Left ventricle myocardium inferior (tissue), 1 donor: ENCODE data around the gene SEMA4C. TPM values are rescaled to one million over a fixed set of nuclear protein-coding genes. Genes with fewer than 3 reads are reported as not detected.

Experiments
- DNase-seq: peaks from one replicate; pipeline ENCODE4 v3.0.0-alpha.2; 2020
- H3K27ac ChIP-seq: fragments of 200-600 bp; replicated peaks from 2 replicates; pipeline ENCODE4 v1.8.0; 2021
- H3K27me3 ChIP-seq: fragments of 200-600 bp; 2 replicates; pipeline ENCODE4 v1.8.0; 2021; ENCODE audit warnings: low read depth
- H3K36me3 ChIP-seq: fragments of 200-600 bp; 2 replicates; pipeline ENCODE4 v1.8.0; 2021
- H3K4me1 ChIP-seq: fragments of 200-600 bp; 2 replicates; pipeline ENCODE4 v1.8.0; 2021
- H3K4me3 ChIP-seq: fragments of 200-600 bp; 2 replicates; pipeline ENCODE4 v1.8.0; 2021; ENCODE audit warnings: mild to moderate bottlenecking, moderate library complexity
- H3K9me3 ChIP-seq: fragments of 200-600 bp; replicated peaks from 2 replicates; pipeline ENCODE4 v1.8.0; 2021
- intact Hi-C: fragments of 100-400 bp; cut with micrococcal nuclease; formaldehyde crosslinking; loops from one replicate; pipeline ENCODE4 v1.11.0; 2022
- total RNA-seq: library from RNA; stranded (reverse); fragmentation: NEBNext Ultra II Directional; extraction: Animal tissue kit (Norgen Biotek cat#: 25700); gene quantifications from one replicate; pipeline ENCODE4 v1.2.1, GENCODE V29; 2021
- TF ChIP-seq, protein P1 (sequence below): fragments of 200-600 bp; IDR thresholded peaks from 2 replicates; pipeline ENCODE4 v1.8.0; 2021; ENCODE audit warnings: antibody characterized with exemption, mild to moderate bottlenecking, borderline replicate concordance
- donor health status: DM: no; HTN: yes; CAD: no; lungs with severe emphysema.

Gene SEMA4C
- total RNA-seq, 1 donor from 2014 or later, result 16.6 TPM

GRCh38 chr2:96810783-96811192 lies 59.1 kb downstream of the SEMA4C start:
- intact Hi-C loops, result no loop called here
- DNase-seq, result no peak
- Histone ChIP-seq H3K4me3 (no peak overlapping the region), H3K36me3 (peaks cover 14% of the 10 kb centered on the region), H3K4me1 (peaks cover 67% of the 10 kb centered on the region), H3K27ac (peak overlapping the region; percentile 68), H3K9me3 (no peaks in the 10 kb centered on the region), H3K27me3 (no peaks in the 10 kb centered on the region)
- TF ChIP-seq, protein P1, sequence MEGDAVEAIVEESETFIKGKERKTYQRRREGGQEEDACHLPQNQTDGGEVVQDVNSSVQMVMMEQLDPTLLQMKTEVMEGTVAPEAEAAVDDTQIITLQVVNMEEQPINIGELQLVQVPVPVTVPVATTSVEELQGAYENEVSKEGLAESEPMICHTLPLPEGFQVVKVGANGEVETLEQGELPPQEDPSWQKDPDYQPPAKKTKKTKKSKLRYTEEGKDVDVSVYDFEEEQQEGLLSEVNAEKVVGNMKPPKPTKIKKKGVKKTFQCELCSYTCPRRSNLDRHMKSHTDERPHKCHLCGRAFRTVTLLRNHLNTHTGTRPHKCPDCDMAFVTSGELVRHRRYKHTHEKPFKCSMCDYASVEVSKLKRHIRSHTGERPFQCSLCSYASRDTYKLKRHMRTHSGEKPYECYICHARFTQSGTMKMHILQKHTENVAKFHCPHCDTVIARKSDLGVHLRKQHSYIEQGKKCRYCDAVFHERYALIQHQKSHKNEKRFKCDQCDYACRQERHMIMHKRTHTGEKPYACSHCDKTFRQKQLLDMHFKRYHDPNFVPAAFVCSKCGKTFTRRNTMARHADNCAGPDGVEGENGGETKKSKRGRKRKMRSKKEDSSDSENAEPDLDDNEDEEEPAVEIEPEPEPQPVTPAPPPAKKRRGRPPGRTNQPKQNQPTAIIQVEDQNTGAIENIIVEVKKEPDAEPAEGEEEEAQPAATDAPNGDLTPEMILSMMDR, result no peak

DNA sequence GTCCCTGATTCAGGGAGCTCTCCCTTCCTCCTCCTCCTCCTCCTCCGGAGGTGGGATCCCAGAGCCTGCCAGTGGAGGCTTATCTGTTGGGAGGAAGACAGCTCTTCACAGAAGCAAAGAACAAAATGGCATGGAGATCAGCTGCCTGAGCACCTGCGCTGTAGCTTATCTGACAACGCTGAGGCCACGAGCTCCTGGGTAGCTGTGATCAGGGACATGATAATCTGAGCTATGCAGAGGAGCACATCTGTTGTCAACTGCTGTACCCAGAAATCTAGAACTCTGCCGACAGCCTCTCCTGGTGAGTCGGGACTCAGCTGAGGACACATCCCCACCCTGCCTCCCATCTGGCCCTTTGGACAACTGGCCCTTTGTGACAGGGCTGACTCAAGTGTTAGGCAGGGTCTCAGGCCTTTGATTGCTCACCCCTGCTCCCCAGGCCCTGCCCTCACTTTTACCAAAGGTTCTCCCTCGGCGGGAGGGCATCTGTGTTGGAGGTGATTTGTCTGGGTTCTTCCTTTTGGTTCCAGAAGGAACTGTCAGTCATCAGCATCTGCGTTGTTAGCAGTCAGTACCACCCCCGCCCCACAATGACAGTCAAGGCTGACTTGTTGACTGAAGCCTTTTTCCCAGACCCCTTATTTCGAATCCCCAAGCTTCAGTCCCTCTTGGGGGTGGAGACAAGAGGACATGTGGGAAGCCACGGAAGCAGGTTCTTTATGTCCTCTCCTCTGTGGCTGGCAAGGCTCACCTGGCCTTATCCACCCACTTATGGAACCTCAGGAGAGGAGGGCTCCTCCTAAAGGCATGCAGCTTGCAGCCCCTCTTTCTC lies 59.7 kb downstream of the SEMA4C start:
- H3K27me3 ChIP-seq, result no peaks in the 10 kb centered on the region
- intact Hi-C loops, result no loop called here
- no peaks in the 10 kb centered on the region for H3K9me3 ChIP-seq
- H3K4me3 ChIP-seq, result no peak overlapping the region
- TF ChIP-seq, protein P1, result no peak
- DNase-seq, result no peak
- peaks cover 63% of the 10 kb centered on the region for H3K4me1 ChIP-seq
- H3K27ac ChIP-seq, result peak overlapping the region; percentile 68
- peaks cover 14% of the 10 kb centered on the region for H3K36me3 ChIP-seq

Other genes with a start within 250 kb of the SEMA4C start
- gene KANSL3, start 231.8 kb downstream of the SEMA4C start, total RNA-seq, result 31.7 TPM
- 0.05 TPM for gene FER1L5, start 227.3 kb downstream of the SEMA4C start, total RNA-seq
- gene LMAN2L, start 130.0 kb downstream of the SEMA4C start, total RNA-seq, result 27.9 TPM
- 28.9 TPM for gene CNNM4, start 109.2 kb downstream of the SEMA4C start, total RNA-seq
- gene CNNM3, start 53.8 kb downstream of the SEMA4C start, total RNA-seq, result 11.1 TPM
- gene ANKRD23, start 26.1 kb downstream of the SEMA4C start, total RNA-seq, result 14.4 TPM
- gene ANKRD39, start 12.1 kb downstream of the SEMA4C start, total RNA-seq, result 14.3 TPM
- gene FAM178B, start 116.5 kb upstream of the SEMA4C start, total RNA-seq, result 0.82 TPM
- gene FAHD2B, start 224.8 kb upstream of the SEMA4C start, total RNA-seq, result 34.1 TPM
- 4.3 TPM for gene ANKRD36, start 243.1 kb upstream of the SEMA4C start, total RNA-seq